DOHH2 (cell line): ENCODE data around the gene MAP2K6.

Source experiments
- H3F3A ChIP-seq: fragments of 200-600 bp; sonication (generic), shearing (Covaris generic); 2 replicates; pipeline ENCODE4 v1.6.0; 2016; ENCODE audit warnings: antibody characterized with exemption, mild to moderate bottlenecking; ENCODE audit not compliant: control insufficient read depth, insufficient read depth
- H3K27ac ChIP-seq: fragments of 200-600 bp; sonication (generic); 2 replicates; pipeline ENCODE4 v1.5.1; 2014; ENCODE audit warnings: low read depth, mild to moderate bottlenecking, low read length, moderate library complexity
- H3K27me3 ChIP-seq: fragments of 200-600 bp; sonication (generic); 2 replicates; pipeline ENCODE4 v1.6.1; 2014; ENCODE audit warnings: mild to moderate bottlenecking, low read length, mixed read lengths; ENCODE audit not compliant: control insufficient read depth
- H3K36me3 ChIP-seq: fragments of 200-600 bp; sonication (generic); 2 replicates; pipeline ENCODE4 v1.6.1; 2014; ENCODE audit warnings: mild to moderate bottlenecking, low read length, moderate library complexity, mixed read lengths; ENCODE audit not compliant: control insufficient read depth
- H3K4me1 ChIP-seq: fragments of 200-600 bp; sonication (generic); 2 replicates; pipeline ENCODE4 v1.6.1; 2014; ENCODE audit warnings: mild to moderate bottlenecking, low read length, mixed read lengths; ENCODE audit not compliant: control insufficient read depth
- H3K4me2 ChIP-seq: fragments of 200-600 bp; sonication (generic); 2 replicates; pipeline ENCODE4 v1.6.0; 2014; ENCODE audit warnings: mild to moderate bottlenecking, low read length, moderate library complexity
- H3K4me3 ChIP-seq: fragments of 200-600 bp; sonication (generic); 2 replicates; pipeline ENCODE4 v1.5.1; 2014; ENCODE audit warnings: mild to moderate bottlenecking, low read length, mixed read lengths
- H3K79me2 ChIP-seq: fragments of 200-600 bp; sonication (generic); 2 replicates; pipeline ENCODE4 v1.6.1; 2014; ENCODE audit warnings: mild to moderate bottlenecking, low read length, mixed read lengths; ENCODE audit not compliant: control insufficient read depth
- H3K9me2 ChIP-seq: fragments of 200-600 bp; sonication (generic); replicated peaks from 2 replicates; pipeline ENCODE4 v1.6.1; 2014; ENCODE audit warnings: mild to moderate bottlenecking, low read length, mixed read lengths; ENCODE audit not compliant: control insufficient read depth
- H3K9me3 ChIP-seq: fragments of 200-600 bp; sonication (generic); 2 replicates; pipeline ENCODE4 v1.6.1; 2014; ENCODE audit warnings: antibody characterized with exemption, low read length, mixed read lengths; ENCODE audit not compliant: control insufficient read depth, insufficient read depth
- H4K20me1 ChIP-seq: fragments of 200-600 bp; sonication (generic); 2 replicates; pipeline ENCODE4 v1.6.0; 2014; ENCODE audit warnings: low read depth, mild to moderate bottlenecking, antibody characterized with exemption, low read length, moderate library complexity; ENCODE audit not compliant: control insufficient read depth, insufficient read depth
- CTCF ChIP-seq: fragments of 200-600 bp; sonication (generic); IDR thresholded peaks from one replicate; pipeline ENCODE4 v1.5.1; 2014; ENCODE audit warnings: antibody characterized with exemption, mild to moderate bottlenecking, low read depth, low read length; ENCODE audit not compliant: poor library complexity, severe bottlenecking
- EZH2phosphoT487 ChIP-seq: fragments of 200-600 bp; sonication (generic); IDR thresholded peaks from 2 replicates; pipeline ENCODE4 v1.6.1; 2017; ENCODE audit warnings: borderline replicate concordance, mild to moderate bottlenecking, antibody characterized with exemption, low read length, moderate library complexity, mixed read lengths

The MAP2K6 gene

GRCh38 chr17:69572747-69573146 is 158.2 kb downstream of the MAP2K6 start:
- no peaks in the 10 kb centered on the region for H3K9me3 ChIP-seq
- no peaks in the 10 kb centered on the region for H3K9me2 ChIP-seq
- H4K20me1 ChIP-seq: no peaks in the 10 kb centered on the region
- H3K4me1 ChIP-seq: peaks cover 93% of the 10 kb centered on the region
- no peaks in the 10 kb centered on the region for H3K79me2 ChIP-seq
- no peaks in the 10 kb centered on the region for H3K27me3 ChIP-seq
- H3K4me3 ChIP-seq: peak overlapping the region; percentile 13
- H3K27ac ChIP-seq: peak overlapping the region; percentile 97
- H3K36me3 ChIP-seq: no peaks in the 10 kb centered on the region
- H3F3A ChIP-seq: peaks cover 36% of the 10 kb centered on the region
- peak overlapping the region; percentile 76 for H3K4me2 ChIP-seq
- TF ChIP-seq EZH2phosphoT487 (no peak), CTCF (no peak)

DNA sequence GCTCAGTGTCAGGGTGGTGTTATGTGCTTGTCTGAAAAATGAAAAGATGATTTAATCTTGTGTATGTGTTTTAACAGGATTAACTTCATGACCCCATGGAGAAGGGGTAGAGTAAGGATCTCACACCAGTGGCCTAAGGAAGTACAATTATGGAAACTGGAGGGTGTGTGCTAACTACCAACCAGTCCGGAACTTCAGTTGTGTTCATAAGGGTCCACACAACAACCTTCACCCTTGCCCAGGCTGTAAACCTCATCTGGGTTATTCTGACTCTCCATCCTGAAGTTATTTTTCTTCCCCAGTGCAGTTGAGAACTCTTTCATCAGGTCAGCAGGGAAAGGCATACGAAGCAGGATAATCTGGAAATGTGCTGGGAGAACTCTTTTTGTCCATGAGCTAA is 158.9 kb downstream of the MAP2K6 start:
- Histone ChIP-seq H3K27me3 (no peaks in the 10 kb centered on the region), H3K9me2 (no peaks in the 10 kb centered on the region), H3K27ac (peak overlapping the region; percentile 97), H3K79me2 (no peaks in the 10 kb centered on the region), H3K9me3 (no peaks in the 10 kb centered on the region), H3K4me1 (peaks cover 99% of the 10 kb centered on the region), H3K36me3 (no peaks in the 10 kb centered on the region; the same call in 1 of the 2 replicates), H3K4me2 (peak overlapping the region; percentile 76), H4K20me1 (no peaks in the 10 kb centered on the region), H3F3A (peaks cover 40% of the 10 kb centered on the region), H3K4me3 (peak overlapping the region; percentile 3)
- TF ChIP-seq EZH2phosphoT487 (no peak), CTCF (no peak)

- Histone ChIP-seq H3K79me2 (no peaks in the 10 kb centered on the region), H3F3A (peaks cover 40% of the 10 kb centered on the region), H3K4me2 (peak overlapping the region; percentile 76), H4K20me1 (no peaks in the 10 kb centered on the region), H3K27me3 (no peaks in the 10 kb centered on the region), H3K36me3 (no peaks in the 10 kb centered on the region; the same call in 1 of the 2 replicates), H3K27ac (peak overlapping the region; percentile 97), H3K9me2 (no peaks in the 10 kb centered on the region), H3K4me3 (peak overlapping the region; percentile 52), H3K9me3 (no peaks in the 10 kb centered on the region), H3K4me1 (peaks cover 100% of the 10 kb centered on the region)
- TF ChIP-seq CTCF (no peak), EZH2phosphoT487 (no peak)
Measured at GRCh38 chr17:69574257-69575197, 160.0 kb downstream of the MAP2K6 start.
